ENCODE results near the gene CGB7. TPM values are rescaled to one million over a fixed set of nuclear protein-coding genes. Genes with fewer than 3 reads are reported as not detected.
"Not testable (repeated sequence)": the region's sequence is repeated elsewhere in the genome, so short reads cannot be mapped to it uniquely, and the experiment has no call there.

Gene CGB7
- total RNA-seq, 4 donors from 2014 or later: 2.9 to 27.4 (median 4.3) TPM

- peaks cover 30% of the 10 kb centered on the region for H3K27me3 ChIP-seq
- TF ChIP-seq POLR2A (IDR thresholded peaks at IDR 0.05) (no peak), POLR2AphosphoS5 (IDR thresholded peaks at IDR 0.05) (no peak)
- H3K9me3 ChIP-seq: no peaks in the 10 kb centered on the region
- no peaks in the 10 kb centered on the region for H3K36me3 ChIP-seq
- H3K4me3 ChIP-seq: no peak overlapping the region
- H3K4me1 ChIP-seq: peaks cover 30% of the 10 kb centered on the region
- 41% methylated on average over 10 of the region's 10 CpGs for WGBS
- H3K27ac ChIP-seq: no peak overlapping the region
- no peak for DNase-seq (ENCODE audit: low spot score in 2 of 2)
Observed at GRCh38 chr19:49058562-49058961, 1.0 kb upstream of the CGB7 start.

GRCh38 chr19:49056902-49057596, 500 bp downstream of the CGB7 start:
- Histone ChIP-seq H3K27me3 (peaks cover 19% of the 10 kb centered on the region), H3K4me3 (peak overlapping the region; percentile 66), H3K4me1 (peaks cover 29% of the 10 kb centered on the region)
- not testable (repeated sequence) for H3K36me3 ChIP-seq; H3K27ac ChIP-seq; DNase-seq (ENCODE audit: low spot score in 2 of 2); H3K9me3 ChIP-seq
- 12% methylated on average over 26 of the region's 34 CpGs for WGBS

- Histone ChIP-seq H3K27me3 (peaks cover 14% of the 10 kb centered on the region), H3K9me3 (no peaks in the 10 kb centered on the region), H3K36me3 (no peaks in the 10 kb centered on the region), H3K4me3 (peak overlapping the region; percentile 66), H3K4me1 (peaks cover 29% of the 10 kb centered on the region), H3K27ac (no peak overlapping the region)
- TF ChIP-seq CTCF (IDR thresholded peaks at IDR 0.05): peak in 1 of 2 donors; percentile 36
- no peak for TF ChIP-seq EP300 (IDR thresholded peaks at IDR 0.05)
- no peak for DNase-seq (ENCODE audit: low spot score in 2 of 2)
- 0% methylated on average over 7 of the region's 63 CpGs for WGBS
Observed at GRCh38 chr19:49056101-49056901, 1.2 kb downstream of the CGB7 start.

- DNase-seq (ENCODE audit: low spot score in 2 of 2); H3K36me3 ChIP-seq; H3K27ac ChIP-seq; H3K27me3 ChIP-seq; H3K4me1 ChIP-seq; H3K4me3 ChIP-seq; H3K9me3 ChIP-seq: not testable (repeated sequence)
- 74% methylated on average over 10 of the region's 24 CpGs for WGBS
Observed at GRCh38 chr19:49050376-49051033, 7.0 kb downstream of the CGB7 start.

- not testable (repeated sequence) for H3K27ac ChIP-seq; H3K36me3 ChIP-seq; DNase-seq (ENCODE audit: low spot score in 2 of 2); H3K9me3 ChIP-seq; H3K27me3 ChIP-seq; H3K4me1 ChIP-seq; H3K4me3 ChIP-seq
- WGBS: 88% methylated on average over 3 of the region's 4 CpGs
Observed at GRCh38 chr19:49049834-49050233, 7.7 kb downstream of the CGB7 start.

- H3K9me3 ChIP-seq; DNase-seq (ENCODE audit: low spot score in 2 of 2); H3K4me1 ChIP-seq; H3K27me3 ChIP-seq; H3K4me3 ChIP-seq; H3K36me3 ChIP-seq; H3K27ac ChIP-seq: not testable (repeated sequence)
- no CpG with 5 or more reads among the region's 12 CpGs for WGBS
Observed at GRCh38 chr19:49049011-49049410, 8.5 kb downstream of the CGB7 start, which contains the start of gene CGB8. CGB8 (minus strand) TSS chr19:49049111; CDS start chr19:49048739, 372 bp downstream.

GRCh38 chr19:49043548-49043947, 14.0 kb downstream of the CGB7 start, which contains the start of gene CGB5:
CGB5 (plus strand) TSS chr19:49043848; CDS start chr19:49044210, 362 bp downstream.
- not testable (repeated sequence) for H3K36me3 ChIP-seq; H3K27me3 ChIP-seq; H3K9me3 ChIP-seq; H3K4me1 ChIP-seq; DNase-seq (ENCODE audit: low spot score in 2 of 2); H3K4me3 ChIP-seq; H3K27ac ChIP-seq
- WGBS: no CpG with 5 or more reads among the region's 15 CpGs

GRCh38 chr19:49042666-49043065, 14.9 kb downstream of the CGB7 start:
- H3K9me3 ChIP-seq; H3K27ac ChIP-seq; H3K4me3 ChIP-seq; H3K36me3 ChIP-seq; H3K27me3 ChIP-seq; H3K4me1 ChIP-seq; DNase-seq (ENCODE audit: low spot score in 2 of 2): not testable (repeated sequence)
- 70% methylated on average over 2 of the region's 4 CpGs for WGBS

Data from suprapubic skin (tissue), 4 donors.